Keratinocyte (primary cell): Measurements from ENCODE around the gene SDR9C7.
"Not testable (repeated sequence)": the region's sequence is repeated elsewhere in the genome, so short reads cannot be mapped to it uniquely, and the experiment has no call there.

Experiments used
- CTCF ChIP-seq, 3 experiments: IDR thresholded peaks in 1 of 3; conservative IDR thresholded peaks in 1 of 3; optimal IDR thresholded peaks in 1 of 3; 2 replicates in 2 of 3; 3 replicates in 1 of 3; pipeline versions ENCODE3 to v1.5.1; 2011; ENCODE audit warnings: low read length in 3 of 3, mild to moderate bottlenecking in 3 of 3, moderate library complexity in 2 of 3, control low read depth in 1 of 3, inconsistent platforms in 1 of 3; ENCODE audit not compliant: insufficient read depth in 2 of 3; ENCODE audit errors: extremely low read depth in 1 of 3
- EZH2 ChIP-seq: IDR thresholded peaks from one replicate; pipeline ENCODE4 v1.6.1; 2012; ENCODE audit warnings: inconsistent platforms, mild to moderate bottlenecking, low read length, moderate library complexity

GRCh38 chr12:56879240-56880124 is 54.7 kb downstream of the SDR9C7 start:
- TF ChIP-seq CTCF (optimal IDR thresholded peaks at IDR 0.05 in 1 of 3, IDR thresholded peaks at IDR 0.05 in 1 of 3, conservative IDR thresholded peaks at IDR 0.05 in 1 of 3; ENCODE audit: extremely low read depth in 1 of 3, insufficient read depth in 2 of 3, low read length in 3 of 3); EZH2: not testable (repeated sequence)
